OCI-LY7 (cell line): ENCODE measurements around the gene ARPC2. TPM values are rescaled to one million over a fixed set of nuclear protein-coding genes. Genes with fewer than 3 reads are reported as not detected.

Experiments used
- BruUV-seq: library from RNA; stranded (reverse); fragments of 400-500 nt; replicated peaks from 2 replicates; lab custom pipeline; 2021; lab: Mats Ljungman, UMichigan
- CTCF ChIA-PET: fragments of 300-600 bp; sonication (Branson Sonifier 250); formaldehyde crosslinking; loops from one replicate; lab custom pipeline; 2022; ENCODE audit warnings: antibody characterized with exemption; ENCODE audit not compliant: unreplicated experiment; lab: Charles Lee
- POLR2A ChIA-PET: fragments of 300-600 bp; sonication (Branson Sonifier 250); formaldehyde crosslinking; loops from one replicate; lab custom pipeline; 2022; ENCODE audit warnings: antibody characterized with exemption; lab: Charles Lee
- DNase-seq: peaks from one replicate; pipeline ENCODE4 v3.0.0-alpha.2; 2015; ENCODE audit warnings: low spot score
- H2AFZ ChIP-seq: fragments of 200-600 bp; sonication (generic), shearing (Covaris generic); 2 replicates; pipeline ENCODE4 v1.6.1; 2014; ENCODE audit warnings: mild to moderate bottlenecking, antibody characterized with exemption, low read length, moderate library complexity
- H3K27ac ChIP-seq: fragments of 200-600 bp; sonication (generic); 2 replicates; pipeline ENCODE4 v1.5.1; 2014; ENCODE audit warnings: mixed run types, low read depth, mild to moderate bottlenecking, moderate library complexity, low read length, inconsistent platforms; ENCODE audit not compliant: poor library complexity, severe bottlenecking
- H3K36me3 ChIP-seq: fragments of 200-600 bp; sonication (generic); 2 replicates; pipeline ENCODE4 v1.6.1; 2014; ENCODE audit warnings: mild to moderate bottlenecking, antibody characterized with exemption, low read length, moderate library complexity, mixed read lengths; ENCODE audit not compliant: insufficient read depth
- H3K4me1 ChIP-seq: fragments of 200-600 bp; sonication (generic); 2 replicates; pipeline ENCODE4 v1.5.1; 2014; ENCODE audit warnings: mild to moderate bottlenecking, low read length; ENCODE audit not compliant: insufficient read depth, poor library complexity, severe bottlenecking
- H3K4me2 ChIP-seq: fragments of 200-600 bp; sonication (generic); 2 replicates; pipeline ENCODE4 v1.6.1; 2014; ENCODE audit warnings: mild to moderate bottlenecking, low read length
- H3K4me3 ChIP-seq: fragments of 200-600 bp; sonication (generic); 2 replicates; pipeline ENCODE4 v1.5.1; 2014; ENCODE audit warnings: mild to moderate bottlenecking, low read depth, low read length; ENCODE audit not compliant: poor library complexity, severe bottlenecking
- H3K79me2 ChIP-seq: fragments of 200-600 bp; sonication (generic); 2 replicates; pipeline ENCODE4 v1.6.1; 2016; ENCODE audit warnings: low read depth, mild to moderate bottlenecking, low read length, moderate library complexity, mixed read lengths; ENCODE audit not compliant: insufficient read depth
- H3K9me2 ChIP-seq: fragments of 200-600 bp; sonication (generic); 2 replicates; pipeline ENCODE4 v1.6.1; 2016; ENCODE audit warnings: mild to moderate bottlenecking, low read length, mixed read lengths; ENCODE audit not compliant: insufficient read depth
- H3K9me3 ChIP-seq: fragments of 200-600 bp; sonication (generic); 2 replicates; pipeline ENCODE4 v1.6.1; 2014; ENCODE audit warnings: mild to moderate bottlenecking, mixed run types, low read length, mixed read lengths
- H4K20me1 ChIP-seq: fragments of 200-600 bp; sonication (generic); 2 replicates; pipeline ENCODE4 v1.6.1; 2014; ENCODE audit warnings: mild to moderate bottlenecking, antibody characterized with exemption, low read length, moderate library complexity, mixed read lengths; ENCODE audit not compliant: insufficient read depth
- EZH2phosphoT487 ChIP-seq: fragments of 200-600 bp; sonication (generic); IDR thresholded peaks from 2 replicates; pipeline ENCODE4 v1.6.1; 2018; ENCODE audit warnings: low read depth, borderline replicate concordance, mild to moderate bottlenecking, mixed run types, antibody characterized with exemption, low read length, moderate library complexity, mixed read lengths
- intact Hi-C: fragments of 100-400 bp; cut with micrococcal nuclease; formaldehyde crosslinking; loops from one replicate; pipeline ENCODE4 v1.10.0; 2022; ENCODE audit not compliant: unreplicated experiment
- total RNA-seq, 2 experiments: library from RNA; depleted of rRNA in 1 of 2; stranded (reverse); fragments of >200 nt in 1 of 2; shearing (Covaris generic) in 1 of 2; gene quantifications; 2 replicates each; pipeline ENCODE4 v1.2.3, GENCODE V29; 2014 to 2022
- TF ChIP-seq, protein P1 (sequence below): fragments of 200-600 bp; sonication (generic); conservative IDR thresholded peaks from 2 replicates; pipeline ENCODE4 v1.5.1; 2014; ENCODE audit warnings: mild to moderate bottlenecking, antibody characterized with exemption, low read length, moderate library complexity, mixed read lengths

Gene ARPC2
- total RNA-seq, 2 experiments from 2014 or later: 264 to 545 TPM

DNA sequence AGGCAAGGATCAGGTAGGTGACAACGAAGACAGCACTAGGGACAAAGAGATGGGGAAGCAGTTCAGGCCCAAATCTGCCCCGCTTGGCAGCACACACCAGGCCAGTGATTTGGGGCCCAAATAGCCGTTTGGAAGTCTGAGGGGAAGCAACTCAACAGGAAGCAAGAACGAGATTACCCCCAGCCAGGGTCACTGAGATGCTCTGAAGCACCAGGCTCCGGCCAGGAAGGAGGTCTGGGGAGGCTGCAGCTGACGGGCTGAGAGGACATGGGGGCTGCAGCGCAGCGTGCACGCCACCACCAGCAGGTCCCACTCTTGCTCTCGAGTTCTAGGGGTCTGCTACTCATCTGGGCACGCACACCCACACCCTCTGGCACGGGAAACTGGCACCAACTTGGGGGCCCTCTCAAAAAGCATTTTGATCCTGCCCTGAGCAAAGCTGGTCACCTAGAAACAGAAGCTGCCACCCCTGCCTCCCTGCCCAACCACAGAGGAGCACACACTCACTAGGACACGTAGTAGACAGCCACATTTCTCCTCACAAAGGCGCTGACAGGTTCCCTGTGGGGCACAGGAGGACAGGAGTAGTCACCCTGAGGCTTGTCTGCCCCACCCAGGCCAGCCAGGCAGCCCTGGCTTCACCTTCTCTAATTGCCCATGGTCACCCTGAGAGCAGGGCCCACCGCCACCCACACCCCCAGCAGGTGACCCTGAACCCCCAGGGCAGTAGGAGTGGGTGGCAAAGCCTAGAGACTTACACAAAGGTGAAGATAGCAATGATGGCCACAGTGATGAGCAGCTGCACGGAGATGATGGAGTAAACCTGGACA is 61.8 kb downstream of the ARPC2 start:
- intact Hi-C loops: no loop called here
- no peak for TF ChIP-seq EZH2phosphoT487
- TF ChIP-seq, protein P1, sequence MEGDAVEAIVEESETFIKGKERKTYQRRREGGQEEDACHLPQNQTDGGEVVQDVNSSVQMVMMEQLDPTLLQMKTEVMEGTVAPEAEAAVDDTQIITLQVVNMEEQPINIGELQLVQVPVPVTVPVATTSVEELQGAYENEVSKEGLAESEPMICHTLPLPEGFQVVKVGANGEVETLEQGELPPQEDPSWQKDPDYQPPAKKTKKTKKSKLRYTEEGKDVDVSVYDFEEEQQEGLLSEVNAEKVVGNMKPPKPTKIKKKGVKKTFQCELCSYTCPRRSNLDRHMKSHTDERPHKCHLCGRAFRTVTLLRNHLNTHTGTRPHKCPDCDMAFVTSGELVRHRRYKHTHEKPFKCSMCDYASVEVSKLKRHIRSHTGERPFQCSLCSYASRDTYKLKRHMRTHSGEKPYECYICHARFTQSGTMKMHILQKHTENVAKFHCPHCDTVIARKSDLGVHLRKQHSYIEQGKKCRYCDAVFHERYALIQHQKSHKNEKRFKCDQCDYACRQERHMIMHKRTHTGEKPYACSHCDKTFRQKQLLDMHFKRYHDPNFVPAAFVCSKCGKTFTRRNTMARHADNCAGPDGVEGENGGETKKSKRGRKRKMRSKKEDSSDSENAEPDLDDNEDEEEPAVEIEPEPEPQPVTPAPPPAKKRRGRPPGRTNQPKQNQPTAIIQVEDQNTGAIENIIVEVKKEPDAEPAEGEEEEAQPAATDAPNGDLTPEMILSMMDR: no peak
- Histone ChIP-seq H3K27ac (no peak overlapping the region), H3K4me3 (no peak overlapping the region), H3K4me2 (no peak overlapping the region), H3K9me2 (no peaks in the 10 kb centered on the region), H3K4me1 (no peaks in the 10 kb centered on the region), H2AFZ (no peak overlapping the region), H3K36me3 (peaks cover 90% of the 10 kb centered on the region), H4K20me1 (no peaks in the 10 kb centered on the region), H3K79me2 (no peaks in the 10 kb centered on the region), H3K9me3 (no peaks in the 10 kb centered on the region)
- ChIA-PET CTCF (no interaction called here), POLR2A (no interaction called here)
- no TSS peak for BruUV-seq
- no peak for DNase-seq

- CTCF ChIA-PET: no interaction called here
- no peak overlapping the region for H2AFZ ChIP-seq
- no TSS peak for BruUV-seq
- DNase-seq: no peak
- H3K36me3 ChIP-seq: peaks cover 74% of the 10 kb centered on the region
- no peak overlapping the region for H3K27ac ChIP-seq
- peaks cover 6% of the 10 kb centered on the region for H3K4me1 ChIP-seq
- H3K9me2 ChIP-seq: no peaks in the 10 kb centered on the region
- TF ChIP-seq, protein P1: no peak
- TF ChIP-seq EZH2phosphoT487: no peak
- H3K79me2 ChIP-seq: peaks cover 9% of the 10 kb centered on the region; the same call in 1 of the 2 replicates
- H4K20me1 ChIP-seq: no peaks in the 10 kb centered on the region
- POLR2A ChIA-PET: interaction anchor here (0.6 to 0.8 kb wide), 2 partner anchors 59 to 1112 kb away, joined by 3 to 4 read pairs; no protein-coding TSS in a partner anchor
- H3K4me2 ChIP-seq: no peak overlapping the region
- H3K4me3 ChIP-seq: no peak overlapping the region
- intact Hi-C loops: no loop called here
- H3K9me3 ChIP-seq: no peaks in the 10 kb centered on the region
Observed at GRCh38 chr2:218280260-218280870, 63.4 kb downstream of the ARPC2 start.
